Central memory CD4-positive, alpha-beta T cell (primary cell): ENCODE results near the gene RGMA.

Experiments
- DNase-seq: peaks from one replicate; pipeline ENCODE4 v3.0.0; 2022
- total RNA-seq, 3 experiments: gene quantifications; one replicate each; lab custom pipeline; 2026; lab: John Stamatoyannopoulos, UW

The RGMA gene, protein sequence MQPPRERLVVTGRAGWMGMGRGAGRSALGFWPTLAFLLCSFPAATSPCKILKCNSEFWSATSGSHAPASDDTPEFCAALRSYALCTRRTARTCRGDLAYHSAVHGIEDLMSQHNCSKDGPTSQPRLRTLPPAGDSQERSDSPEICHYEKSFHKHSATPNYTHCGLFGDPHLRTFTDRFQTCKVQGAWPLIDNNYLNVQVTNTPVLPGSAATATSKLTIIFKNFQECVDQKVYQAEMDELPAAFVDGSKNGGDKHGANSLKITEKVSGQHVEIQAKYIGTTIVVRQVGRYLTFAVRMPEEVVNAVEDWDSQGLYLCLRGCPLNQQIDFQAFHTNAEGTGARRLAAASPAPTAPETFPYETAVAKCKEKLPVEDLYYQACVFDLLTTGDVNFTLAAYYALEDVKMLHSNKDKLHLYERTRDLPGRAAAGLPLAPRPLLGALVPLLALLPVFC
- 0 to 0.07 (median 0) reads per million in 3 experiments for total RNA-seq

DNA sequence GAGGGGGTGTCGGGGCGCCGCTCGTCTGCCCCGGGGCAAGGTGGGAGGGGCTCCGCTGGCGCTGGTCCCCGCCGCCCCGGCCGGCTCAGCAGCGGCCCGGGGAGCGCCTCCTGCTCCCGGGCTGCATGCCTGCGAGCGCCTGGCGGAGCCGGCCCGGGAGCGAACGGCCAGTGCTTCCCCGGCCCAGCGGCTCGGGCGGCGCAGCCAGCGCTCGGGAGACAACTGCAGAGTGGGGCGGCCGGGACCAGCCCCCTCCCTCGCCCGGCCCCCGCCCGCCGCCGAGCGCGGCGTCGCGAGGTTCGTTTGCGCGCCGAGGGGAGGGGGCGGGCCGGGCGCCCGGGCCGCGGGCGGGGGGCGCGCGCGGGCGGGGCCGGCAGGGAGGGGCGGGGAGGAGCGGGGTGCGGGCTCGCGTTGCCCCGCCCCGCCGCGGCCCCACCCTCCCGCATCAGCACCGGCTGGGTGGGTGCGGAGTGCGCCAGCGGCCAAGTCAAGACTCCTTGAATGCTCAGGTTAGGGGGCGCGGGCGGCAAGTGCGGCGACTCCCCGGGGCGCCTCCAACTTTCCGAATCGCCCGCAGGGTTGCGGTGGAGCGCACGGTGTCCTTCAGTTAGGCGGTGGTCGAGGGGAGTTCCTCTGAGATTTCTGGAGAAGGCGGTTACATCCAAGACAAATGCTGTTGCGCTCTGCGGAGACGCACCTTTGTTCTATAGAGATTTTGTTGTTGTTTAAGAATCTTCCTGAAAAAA is at the start of gene RGMA:
Gene RGMA, minus strand, starts transcription at position 231 of the 746 bp plus-strand sequence. CDS start 279 bp downstream, outside the sequence.
- no peak for DNase-seq

DNA sequence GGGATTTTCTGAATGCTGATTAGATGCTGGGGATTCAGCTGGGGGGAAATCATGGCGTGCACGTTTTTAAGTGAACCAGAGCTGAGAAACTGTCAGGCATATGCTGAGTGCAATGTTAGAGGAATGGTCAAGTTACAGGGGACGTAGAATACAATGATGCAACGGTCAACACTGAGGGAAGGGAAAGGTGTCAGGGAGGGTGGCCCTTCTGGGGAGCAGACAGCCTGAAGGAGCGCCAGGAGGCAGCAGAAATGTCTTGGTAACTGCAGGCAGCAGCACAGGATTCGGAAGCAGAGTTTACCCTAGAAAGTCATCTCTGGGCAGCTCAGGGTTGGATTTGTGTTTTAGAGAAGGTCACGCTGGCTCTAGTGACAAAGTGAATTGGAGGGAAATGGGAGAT is 47.6 kb upstream of the RGMA start:
- no peak for DNase-seq

DNA sequence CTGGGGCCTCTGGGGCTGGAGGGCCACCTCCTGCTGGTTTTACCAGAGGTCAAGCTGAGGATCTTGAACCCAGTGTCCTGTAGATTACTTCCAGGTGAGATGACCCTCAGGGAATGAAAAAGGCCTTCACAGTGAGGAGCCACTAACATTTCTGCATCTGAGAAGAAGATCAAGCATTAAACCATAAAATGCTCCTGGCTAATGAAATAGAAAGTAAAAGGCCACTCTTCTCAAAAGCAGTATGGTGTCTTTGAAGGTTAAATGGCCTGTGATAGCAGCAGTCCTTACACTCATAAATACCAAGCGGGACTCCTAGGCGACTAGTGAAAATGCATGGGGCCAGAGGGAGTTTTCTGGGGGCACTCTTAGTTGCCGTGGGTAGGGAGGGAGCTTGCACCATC is 47.0 kb upstream of the RGMA start:
- no peak for DNase-seq

DNA sequence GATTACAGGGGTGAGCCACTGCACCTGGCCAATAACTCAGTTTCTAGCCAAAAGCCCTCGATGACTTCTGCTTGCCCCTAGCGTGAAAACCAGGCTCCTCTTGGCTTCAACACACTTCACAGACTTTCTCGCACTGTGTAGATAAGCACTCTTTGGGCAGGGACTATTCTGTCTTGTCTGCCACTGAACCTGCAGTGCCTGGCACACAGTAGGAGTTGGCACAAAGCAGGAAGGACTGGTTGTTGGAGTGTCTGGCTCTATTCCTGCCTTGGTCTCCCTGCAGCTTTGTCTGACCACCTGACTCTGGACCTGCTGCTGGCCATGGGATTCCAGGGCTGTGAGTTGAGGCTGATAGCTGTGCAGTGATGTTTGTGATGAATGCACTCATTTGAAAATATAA is 46.4 kb upstream of the RGMA start:
- no peak for DNase-seq

DNA sequence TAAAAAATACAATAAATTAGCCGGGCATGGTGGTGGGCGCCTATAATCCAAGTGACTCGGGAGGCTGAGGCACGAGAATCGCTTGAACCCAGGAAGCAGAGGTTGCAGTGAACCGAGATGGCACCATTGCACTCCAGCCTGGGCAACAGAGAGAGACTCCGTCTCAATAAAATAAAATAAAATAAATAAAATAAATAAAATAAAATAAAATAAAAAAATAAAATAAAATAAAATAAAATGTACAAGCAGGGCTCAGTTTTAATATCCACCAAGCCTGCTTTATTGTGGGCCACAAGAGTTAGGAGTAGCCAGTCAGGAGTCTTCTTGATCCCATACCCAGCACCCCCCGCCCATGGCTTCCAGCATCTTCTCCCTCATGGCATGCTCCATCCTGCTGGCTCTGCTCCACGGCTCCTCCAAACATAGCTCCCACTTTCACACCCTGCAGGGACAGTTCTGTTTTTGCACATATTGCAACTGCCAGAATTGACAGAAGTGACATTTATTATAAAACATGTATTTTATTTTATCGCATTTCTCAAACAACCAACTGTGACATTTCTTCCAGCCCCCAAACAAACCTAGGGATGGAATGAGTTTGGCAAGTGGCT is 42.6 kb upstream of the RGMA start:
- no peak for DNase-seq

DNA sequence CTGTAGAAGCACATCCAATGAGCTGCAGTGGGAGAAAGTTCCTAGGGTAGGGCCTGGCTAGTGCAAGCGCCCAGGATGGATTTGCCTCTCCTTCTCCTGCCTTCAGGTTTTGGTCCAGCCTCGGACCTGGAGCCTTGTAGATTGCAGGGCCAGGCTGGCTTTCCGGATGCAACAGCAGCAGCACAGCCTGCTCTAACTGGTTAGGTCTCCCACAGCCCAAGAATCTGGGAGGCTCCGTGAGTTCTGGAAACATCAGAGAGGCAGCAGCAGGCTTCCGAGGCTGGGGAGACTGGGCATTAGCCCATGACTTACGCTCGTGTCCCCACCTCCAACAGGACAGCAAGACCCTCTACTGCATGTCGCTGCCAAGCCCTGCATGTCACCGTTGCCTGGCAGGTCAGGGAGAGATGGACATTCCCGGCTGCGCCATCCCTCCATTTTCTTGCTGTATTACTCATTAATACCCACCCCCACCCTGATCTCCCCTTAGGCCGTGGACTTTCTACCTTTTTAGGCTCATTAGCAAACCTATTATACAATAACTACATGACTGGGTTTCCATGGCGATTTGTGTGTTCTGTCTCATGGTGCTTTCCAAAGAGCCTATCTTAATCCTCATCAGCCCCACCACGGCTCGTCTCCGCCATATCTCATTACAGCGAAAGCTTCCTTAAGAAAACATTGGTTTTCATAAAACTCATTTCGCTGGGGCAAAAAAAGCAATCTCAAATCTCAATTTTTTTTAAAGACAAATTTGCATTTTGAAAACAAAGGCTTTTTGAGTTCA is 40.9 kb upstream of the RGMA start:
- DNase-seq = no peak

DNA sequence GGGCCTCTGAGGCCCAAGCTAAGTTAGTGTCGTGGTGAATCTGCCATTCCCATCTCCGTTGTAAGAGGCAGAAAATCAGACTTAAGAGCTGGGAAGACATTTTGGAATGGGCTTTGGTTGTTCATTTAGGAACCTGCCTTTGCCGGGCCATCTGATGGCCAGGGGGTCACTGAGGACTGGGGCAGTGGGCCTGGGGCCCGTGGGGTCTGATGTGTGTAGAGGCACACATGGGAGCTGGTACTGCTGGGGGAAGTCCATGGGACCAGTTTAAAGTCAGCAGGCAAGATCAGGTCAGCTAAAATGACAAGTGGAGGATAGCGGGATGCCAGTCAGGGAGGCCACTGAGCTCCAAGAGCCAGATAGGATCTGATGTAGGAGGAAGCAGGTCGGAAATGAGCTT is 38.3 kb upstream of the RGMA start:
- DNase-seq = no peak

DNA sequence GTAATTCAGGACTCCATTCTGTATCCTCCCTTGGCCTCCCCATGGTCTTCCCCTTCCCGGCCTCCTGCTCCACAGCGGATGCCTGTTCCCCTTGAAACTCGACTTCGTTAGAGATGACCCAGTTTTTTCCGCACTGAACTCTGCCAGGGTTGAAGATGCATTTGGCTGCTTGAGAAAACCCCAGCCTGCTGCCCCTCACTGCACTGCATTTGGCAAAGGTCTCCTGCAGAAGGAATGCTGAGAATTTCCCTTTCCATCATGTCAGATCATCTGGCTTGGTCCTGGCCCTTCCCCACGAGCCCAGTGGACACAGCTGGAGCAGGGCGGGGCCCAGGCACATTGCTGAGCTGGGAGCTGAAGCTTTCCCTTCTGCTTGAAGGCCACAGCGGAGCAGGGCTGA is 37.6 kb upstream of the RGMA start:
- DNase-seq = no peak

DNA sequence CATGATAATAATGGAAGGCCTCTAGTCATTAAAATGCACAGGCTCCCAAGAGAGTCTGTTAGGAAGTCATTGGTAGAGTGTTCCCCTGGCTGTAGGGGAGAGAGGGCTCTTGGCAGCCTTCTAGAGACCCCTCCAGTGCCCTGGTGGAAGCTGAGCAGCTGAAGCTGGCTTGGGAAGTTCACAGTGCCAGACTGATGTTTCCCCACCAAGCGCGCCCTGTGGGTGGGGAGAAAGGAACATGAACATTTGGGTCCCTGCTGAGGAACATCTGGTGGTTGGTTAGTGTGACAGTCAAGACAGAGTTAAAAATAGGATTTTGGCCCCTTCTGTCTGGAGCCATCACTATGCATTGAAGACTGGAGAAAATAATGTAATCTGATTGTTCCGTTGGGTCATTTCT is 37.1 kb upstream of the RGMA start:
- no peak for DNase-seq

DNA sequence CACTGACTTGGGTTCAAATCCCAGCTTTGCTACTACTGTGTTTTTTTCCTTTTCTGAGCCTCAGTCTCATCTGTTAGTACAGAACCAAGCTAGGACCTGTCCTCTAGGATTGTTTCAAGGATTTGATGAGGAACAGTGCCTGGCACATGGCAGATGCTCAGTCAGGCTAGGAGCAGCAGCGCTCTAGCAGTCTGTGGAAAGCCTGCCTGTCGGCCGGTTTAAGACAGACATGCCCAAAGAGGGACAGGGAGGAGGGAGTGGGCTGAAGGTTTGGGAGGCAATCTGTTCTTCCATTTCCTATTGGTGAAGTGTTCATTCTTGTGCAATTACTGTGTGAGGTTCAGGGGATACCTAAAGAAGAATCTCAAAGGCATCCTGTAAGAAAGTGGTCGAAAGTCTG is 35.1 kb upstream of the RGMA start:
- no peak for DNase-seq

DNA sequence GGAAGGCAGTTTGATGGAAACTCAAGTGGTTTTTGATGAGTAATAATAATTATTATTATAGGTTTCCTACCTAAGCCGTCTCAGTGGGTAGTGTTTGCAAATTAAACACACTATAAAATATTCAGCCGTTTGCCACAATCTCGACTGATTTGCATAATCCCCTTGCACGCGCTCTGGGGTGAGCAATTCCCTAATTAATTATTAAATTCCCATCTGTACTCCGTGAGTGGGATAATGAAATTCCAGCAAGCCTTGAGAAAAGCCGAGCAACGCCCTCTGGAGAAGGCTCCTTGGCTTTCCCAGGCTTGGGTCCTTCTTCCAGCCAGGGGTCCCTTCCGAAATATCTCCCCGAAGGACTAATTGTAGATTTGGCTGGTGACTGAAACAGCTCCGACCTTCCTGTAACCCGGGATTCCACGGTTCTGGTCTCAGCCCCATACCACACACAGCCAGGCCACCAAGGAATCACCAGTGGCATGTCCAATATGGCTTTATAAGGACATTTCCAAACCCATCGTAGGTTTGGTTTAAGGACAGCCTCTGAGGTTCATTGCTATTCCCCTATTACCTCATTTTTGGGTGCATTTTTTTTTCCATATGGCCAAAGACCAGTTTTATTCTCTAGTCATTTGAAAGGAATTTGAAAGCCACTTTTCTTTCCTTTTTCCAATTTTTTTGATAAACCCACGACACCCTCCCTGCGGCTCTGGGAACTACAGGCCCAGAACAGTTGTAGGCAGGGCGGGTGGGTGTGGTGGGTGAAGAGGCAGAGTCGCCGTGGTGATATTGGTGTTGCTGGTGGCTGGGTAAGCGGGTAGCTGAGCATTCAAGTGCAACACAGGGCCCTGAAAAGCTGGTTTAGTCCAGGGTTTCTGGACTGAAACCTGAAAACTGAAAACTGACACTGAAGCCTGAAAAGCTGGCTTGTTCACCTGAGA is 33.2 kb upstream of the RGMA start:
- no peak for DNase-seq

DNA sequence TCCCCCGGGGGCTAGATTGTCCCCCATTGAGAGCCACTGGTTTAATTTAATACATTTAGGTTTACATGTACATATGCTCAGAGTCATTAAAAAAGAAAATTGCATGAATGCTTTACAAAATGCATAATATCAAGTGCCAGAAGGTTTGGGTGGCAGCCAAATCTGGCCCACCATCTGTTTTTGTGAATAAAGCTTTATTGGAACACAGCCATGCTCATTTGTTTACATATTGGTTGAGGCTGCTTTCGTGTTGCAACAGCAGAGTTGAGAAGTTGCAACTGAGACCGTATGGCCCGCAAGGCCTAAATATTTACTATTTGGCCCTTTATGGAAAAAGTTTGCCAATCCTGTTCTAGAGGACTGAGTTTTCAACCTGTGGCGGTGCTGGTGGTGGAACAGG is 32.1 kb upstream of the RGMA start:
- DNase-seq = no peak

DNA sequence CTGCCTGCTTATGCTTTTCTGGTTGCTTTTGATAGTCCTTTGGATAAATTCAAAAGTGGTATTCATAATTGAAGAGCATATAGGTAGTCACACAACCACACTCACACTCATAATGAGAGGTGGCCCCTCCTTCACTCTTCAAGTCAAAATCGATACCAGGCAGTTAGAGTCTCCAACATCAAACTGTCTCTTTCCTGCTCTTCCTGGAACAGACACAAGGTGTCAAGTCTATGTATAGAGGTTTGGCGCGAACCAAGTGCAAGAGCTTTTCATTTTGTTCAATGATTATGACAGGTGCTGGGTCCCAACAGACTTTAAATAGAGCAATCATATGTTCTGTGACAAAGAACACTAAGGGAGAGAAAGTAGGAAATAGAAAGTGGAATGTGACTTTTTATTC is 29.9 kb upstream of the RGMA start:
- DNase-seq = no peak

DNA sequence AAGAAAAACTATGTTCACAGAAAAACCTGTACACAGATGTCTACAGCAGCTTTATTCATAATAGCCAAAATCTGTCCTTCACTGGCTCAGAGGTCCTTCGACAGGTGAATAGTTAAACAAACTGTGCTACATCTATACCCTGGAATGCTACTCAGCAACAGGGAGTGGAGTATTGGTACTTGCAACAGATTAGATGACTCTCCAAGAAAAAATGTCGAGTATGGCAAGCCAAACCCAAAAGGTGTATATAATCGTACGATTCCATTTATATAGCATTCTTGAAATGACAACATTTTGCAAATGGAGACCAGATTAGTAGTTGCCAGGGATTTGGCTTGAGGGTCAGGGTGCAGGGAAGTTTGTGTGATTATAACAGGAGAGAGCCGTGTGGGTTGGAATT is 22.4 kb upstream of the RGMA start:
- DNase-seq = no peak

DNA sequence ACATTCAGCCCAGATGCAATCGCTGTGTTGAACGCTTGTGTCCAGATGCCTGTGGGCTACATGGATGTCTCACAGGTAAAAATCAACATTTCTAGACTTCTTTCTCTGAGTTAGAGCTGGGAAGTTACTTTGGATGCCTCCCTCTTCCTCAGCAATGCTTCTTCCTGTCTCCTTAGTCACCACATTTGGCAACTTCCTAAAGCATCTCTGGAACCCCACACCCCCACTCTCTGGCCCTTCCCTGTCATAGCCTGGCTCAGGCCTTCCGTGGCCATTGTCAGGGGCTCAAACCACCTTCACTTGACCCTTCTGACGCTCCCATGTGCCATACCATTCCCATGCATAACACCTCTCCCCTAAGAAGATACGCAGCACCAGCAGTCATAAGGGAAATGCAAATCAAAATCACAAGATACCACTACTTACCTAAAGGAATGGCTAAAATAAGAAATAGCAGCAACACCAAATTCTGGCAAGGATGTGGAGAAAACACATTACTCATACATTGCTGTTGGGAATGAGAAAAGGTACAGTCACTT is 21.6 kb upstream of the RGMA start:
- no peak for DNase-seq

DNA sequence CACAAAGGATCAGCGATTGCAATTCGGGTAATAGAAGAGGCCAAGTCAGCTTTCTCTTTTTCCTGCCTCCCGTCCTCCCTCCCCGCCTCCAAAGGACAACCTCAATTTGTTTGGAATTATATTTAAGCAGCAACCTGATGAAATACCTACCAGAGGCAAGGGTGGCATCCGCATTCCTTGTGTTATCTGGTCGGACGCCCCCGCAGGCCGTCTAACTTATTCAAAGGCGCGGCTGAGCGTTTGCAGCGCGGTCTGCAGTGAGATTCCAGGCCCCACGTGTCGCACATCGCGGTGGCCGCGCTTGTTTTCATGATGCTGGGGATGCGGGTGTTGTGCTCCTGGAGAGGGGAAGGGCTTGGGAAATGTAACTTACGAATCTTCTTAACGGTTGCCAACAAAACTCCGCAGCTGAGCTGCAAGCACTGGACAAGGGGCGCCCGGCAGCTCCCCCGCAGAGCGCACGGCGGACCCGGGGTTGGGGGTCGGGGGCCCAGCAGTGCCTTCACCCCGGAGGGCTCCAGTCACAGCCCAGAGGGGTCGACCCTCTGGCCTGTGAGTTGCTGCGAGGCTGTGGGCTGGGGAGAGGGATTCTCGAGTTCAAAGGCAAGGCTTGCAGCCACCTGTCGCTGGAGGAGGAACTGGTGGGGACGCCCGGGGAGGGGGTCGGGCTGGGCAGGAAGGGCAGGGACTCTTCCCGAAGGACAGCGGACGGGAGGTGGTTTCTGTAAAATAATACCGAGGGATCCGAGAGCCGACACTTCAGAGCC is 20.5 kb upstream of the RGMA start:
- no peak for DNase-seq

DNA sequence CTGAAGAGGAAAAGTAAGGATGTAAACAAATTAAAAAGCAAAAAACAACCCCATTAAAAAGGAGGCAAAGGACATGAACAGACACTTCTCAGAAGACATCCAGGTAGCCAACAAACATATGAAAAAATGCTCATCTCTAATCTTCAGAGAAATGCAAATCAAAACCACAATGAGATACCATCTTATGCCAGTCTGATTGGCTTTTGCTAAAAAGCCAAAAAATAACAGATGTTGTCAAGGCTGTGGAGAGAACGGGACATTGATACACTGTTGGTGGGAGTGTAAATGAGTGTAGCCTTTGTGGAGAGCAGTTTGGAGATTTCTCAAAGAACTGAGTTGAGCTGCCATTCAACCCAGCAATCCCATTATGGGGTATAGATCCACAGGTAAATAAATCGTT is 18.6 kb upstream of the RGMA start:
- no peak for DNase-seq

DNA sequence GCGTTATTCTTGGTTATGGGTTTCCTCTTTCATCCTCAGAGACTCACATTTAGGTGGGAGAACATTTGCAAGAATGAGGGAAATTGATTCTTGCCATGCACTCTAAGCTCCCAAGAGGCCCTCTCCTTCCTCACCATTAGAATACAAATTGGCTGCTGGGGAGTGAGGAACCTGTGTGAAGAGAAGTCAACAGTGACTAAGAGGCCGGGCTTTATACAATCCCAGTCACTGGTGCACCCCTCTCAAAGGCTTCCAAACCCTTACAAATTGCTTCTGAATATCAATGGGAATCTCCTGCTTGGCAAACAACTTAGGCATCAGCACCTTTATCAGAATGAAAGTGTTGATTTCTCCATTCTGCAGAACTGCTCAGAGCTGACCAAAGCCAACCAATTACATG is 16.5 kb upstream of the RGMA start:
- DNase-seq = no peak

DNA sequence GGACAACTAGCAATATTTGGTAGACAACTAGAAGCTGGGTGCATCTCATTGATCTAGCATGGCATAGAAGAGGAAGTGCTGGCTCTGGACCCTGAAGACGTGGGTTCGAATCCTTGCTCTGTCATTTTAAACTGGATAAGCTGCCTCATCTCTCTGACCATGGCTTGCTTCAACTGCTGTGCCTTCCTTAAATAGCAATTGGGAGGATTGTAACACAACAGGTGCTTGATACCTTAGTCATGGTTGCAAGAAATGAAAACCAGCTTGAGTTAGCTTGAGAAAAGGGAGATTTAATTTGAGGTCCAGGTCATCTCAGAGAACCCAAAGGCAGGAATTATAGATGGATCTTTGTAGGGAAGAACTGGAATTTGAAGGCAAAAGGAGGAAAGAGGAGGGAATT is 14.8 kb upstream of the RGMA start:
- DNase-seq = no peak

DNA sequence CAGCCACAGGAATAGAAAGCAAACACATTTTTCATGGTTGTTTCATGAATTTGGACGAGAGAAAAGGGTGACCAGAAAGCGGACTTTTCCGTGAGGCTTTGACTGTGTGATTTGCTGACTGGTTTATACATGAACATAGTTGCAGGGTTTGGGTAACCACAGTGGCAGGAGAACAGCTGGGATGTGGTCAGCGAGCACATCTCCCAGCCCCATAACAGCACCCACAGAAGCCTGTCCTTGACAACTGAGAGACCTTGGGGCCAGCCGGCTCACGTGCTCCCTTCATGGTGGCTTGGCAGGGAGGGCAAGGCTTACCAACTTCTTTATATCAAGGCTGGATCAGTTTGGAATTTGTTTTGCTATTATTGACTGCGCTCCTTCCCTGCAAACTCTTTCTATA is 13.2 kb upstream of the RGMA start:
- no peak for DNase-seq

DNA sequence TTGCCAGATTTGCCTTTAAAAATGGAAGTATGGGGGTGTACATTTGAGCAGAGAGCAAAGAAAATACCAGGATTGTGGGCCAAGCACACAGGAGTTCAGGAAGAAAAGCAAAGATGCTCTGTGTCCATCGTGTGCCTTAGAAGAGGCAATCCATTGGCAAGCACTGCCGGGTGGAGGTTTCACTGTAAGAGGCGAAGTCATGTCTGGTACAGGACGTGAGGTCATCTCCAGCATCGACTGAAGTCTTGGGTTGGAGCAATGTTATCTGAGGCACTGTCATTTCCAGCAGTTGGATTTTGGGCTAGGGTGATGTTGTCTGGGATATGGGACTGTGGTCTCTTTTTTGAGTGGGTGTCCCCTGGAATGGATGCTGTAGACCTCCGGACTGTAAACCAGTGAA is 4.8 kb upstream of the RGMA start:
- DNase-seq = no peak
